GM18511 (cell line): ENCODE results near the gene OMG.
"Not testable (repeated sequence)": the region's sequence is repeated elsewhere in the genome, so short reads cannot be mapped to it uniquely, and the experiment has no call there.

Source experiments
- ATAC-seq: cut with Tn5 transposase; IDR thresholded peaks from one replicate; pipeline ENCODE4 v1.9.1; 2021; ENCODE audit warnings: mild to moderate bottlenecking, moderate library complexity; ENCODE audit not compliant: unreplicated experiment

The OMG gene

GRCh38 chr17:31266042-31266441 lies 31.0 kb downstream of the OMG start:
- no peak for ATAC-seq

- ATAC-seq: not testable (repeated sequence)
Observed at GRCh38 chr17:31262923-31263322, 34.1 kb downstream of the OMG start.

GRCh38 chr17:31261601-31262000 lies 35.4 kb downstream of the OMG start:
- no peak for ATAC-seq

- ATAC-seq: no peak
Observed at GRCh38 chr17:31260151-31260550, 36.9 kb downstream of the OMG start.

GRCh38 chr17:31256936-31257335 lies 40.1 kb downstream of the OMG start:
- no peak for ATAC-seq

GRCh38 chr17:31254654-31255053 lies 42.4 kb downstream of the OMG start:
- ATAC-seq: no peak

- no peak for ATAC-seq
Observed at GRCh38 chr17:31252741-31253140, 44.3 kb downstream of the OMG start.

- no peak for ATAC-seq
Observed at GRCh38 chr17:31251970-31252328, 45.1 kb downstream of the OMG start.

GRCh38 chr17:31251105-31251969 lies 45.7 kb downstream of the OMG start:
- no peak for ATAC-seq

- ATAC-seq: no peak
Observed at GRCh38 chr17:31250229-31250628, 46.8 kb downstream of the OMG start.

GRCh38 chr17:31249835-31250141 lies 47.3 kb downstream of the OMG start:
- ATAC-seq: no peak

- no peak for ATAC-seq
Observed at GRCh38 chr17:31248986-31249834, 47.8 kb downstream of the OMG start.
